K562 (cell line): ENCODE data around the gene PDGFD. TPM values are rescaled to one million over a fixed set of nuclear protein-coding genes. Genes with fewer than 3 reads are reported as not detected.

ENCODE experiments used
- ATAC-seq: fragments of 200-7000 bp; cut with Tn5 transposase; 3 replicates; pipeline ENCODE4 v1.9.1; 2020; ENCODE audit warnings: moderate library complexity
- BruUV-seq: library from RNA; stranded (reverse); fragments of 400-500 nt; replicated peaks from 2 replicates; lab custom pipeline; 2021; lab: Mats Ljungman, UMichigan
- CTCF ChIA-PET: fragments of 300-600 bp; formaldehyde crosslinking; extraction: SDS; loops from one replicate; lab custom pipeline; 2021; ENCODE audit warnings: low intra/inter-chr PET ratio; lab: Yijun Ruan, JAX
- POLR2A ChIA-PET: fragments of 300-600, 350-650 bp; sonication (Branson Sonifier 250); formaldehyde crosslinking; extraction: SDS; loops from one replicate; lab custom pipeline; 2021; ENCODE audit warnings: antibody characterized with exemption, inconsistent platforms; lab: Yijun Ruan, JAX
- DNase-seq, 4 experiments: peaks; one replicate each; pipeline versions ENCODE4 v3.0.0 to v3.0.0-alpha.2; 2011 to 2018; ENCODE audit warnings: low spot score in 3 of 4, mixed read lengths in 3 of 4; ENCODE audit errors: extremely low read depth in 1 of 4
- FAIRE-seq: peaks from 2 replicates; lab custom pipeline; 2011; peaks lifted over from hg19 to GRCh38; lab: Jason Lieb, UNC
- H2AFZ ChIP-seq: 2 replicates; pipeline ENCODE4 v1.6.0; 2011; ENCODE audit warnings: low read depth, low read length, control low read depth, inconsistent platforms
- H3K27ac ChIP-seq: fragments of 200-600 bp; 3 replicates; pipeline ENCODE4 v1.8.0; 2011; ENCODE audit warnings: low read depth, mild to moderate bottlenecking, control low read depth, inconsistent platforms, low read length, moderate library complexity, mixed read lengths; ENCODE audit errors: extremely low read depth
- H3K27me3 ChIP-seq, 2 experiments: fragments of 300-600 bp in 1 of 2; 2 replicates in 1 of 2; 3 replicates in 1 of 2; pipeline versions ENCODE4 v1.6.0 to v1.8.0; 2011; ENCODE audit warnings: inconsistent platforms in 2 of 2, low read length in 2 of 2, mild to moderate bottlenecking in 1 of 2, mixed read lengths in 1 of 2, moderate library complexity in 1 of 2; ENCODE audit not compliant: control insufficient read depth in 2 of 2, insufficient read depth in 2 of 2
- H3K36me3 ChIP-seq: fragments of 300-600 bp; 3 replicates; pipeline ENCODE4 v1.8.0; 2011; ENCODE audit warnings: mild to moderate bottlenecking, low read length, inconsistent platforms; ENCODE audit not compliant: control insufficient read depth, insufficient read depth
- H3K4me1 ChIP-seq, 2 experiments: fragments of 200-600 bp in 1 of 2; replicated peaks in 1 of 2; 2 replicates in 1 of 2; 3 replicates in 1 of 2; pipeline versions ENCODE4 v1.5.1 to v1.8.0; 2011; ENCODE audit warnings: inconsistent platforms in 2 of 2, low read length in 2 of 2, mild to moderate bottlenecking in 1 of 2, mixed read lengths in 1 of 2, moderate library complexity in 1 of 2; ENCODE audit not compliant: control insufficient read depth in 2 of 2, insufficient read depth in 2 of 2
- H3K4me2 ChIP-seq: 2 replicates; pipeline ENCODE4 v1.6.1; 2011; ENCODE audit warnings: low read length, control low read depth, inconsistent platforms, mixed read lengths; ENCODE audit not compliant: insufficient read depth
- H3K4me3 ChIP-seq: fragments of 200-600 bp; sonication (generic), shearing (Covaris generic); 2 replicates; pipeline ENCODE4 v1.5.1; 2016; ENCODE audit warnings: control low read depth, inconsistent platforms
- H3K79me2 ChIP-seq: fragments of 200-600 bp; 3 replicates; pipeline ENCODE4 v1.8.0; 2011; ENCODE audit warnings: low read length, inconsistent platforms; ENCODE audit not compliant: control insufficient read depth, insufficient read depth
- H3K9ac ChIP-seq, 2 experiments: 2 replicates each; pipeline versions ENCODE4 v1.6.0 to v1.6.1; 2011; ENCODE audit warnings: low read depth in 2 of 2, low read length in 2 of 2, control low read depth in 1 of 2, inconsistent platforms in 1 of 2, mild to moderate bottlenecking in 1 of 2, mixed read lengths in 1 of 2; ENCODE audit not compliant: insufficient read depth in 1 of 2
- H3K9me1 ChIP-seq: one replicate; pipeline ENCODE4 v1.6.0; 2011; ENCODE audit warnings: inconsistent platforms, mild to moderate bottlenecking, low read length, moderate library complexity; ENCODE audit not compliant: control insufficient read depth, insufficient read depth
- H3K9me3 ChIP-seq: replicated peaks from 2 replicates; pipeline ENCODE4 v1.5.1; 2011; ENCODE audit warnings: low read depth, low read length, inconsistent platforms; ENCODE audit not compliant: control insufficient read depth, insufficient read depth
- H4K20me1 ChIP-seq: replicated peaks from 2 replicates; pipeline ENCODE4 v1.6.1; 2011; ENCODE audit warnings: low read length, inconsistent platforms, mixed read lengths; ENCODE audit not compliant: control insufficient read depth, insufficient read depth
- HNRNPUL1 ChIP-seq: fragments of 200-400 bp; formaldehyde crosslinking; IDR thresholded peaks from 2 replicates; pipeline ENCODE4 v1.6.1; 2017; ENCODE audit warnings: low read length
- RERE ChIP-seq: sonication (generic); formaldehyde crosslinking; IDR thresholded peaks from 2 replicates; pipeline ENCODE4 v1.8.0; 2023; ENCODE audit warnings: missing genetic modification reagents, mild to moderate bottlenecking, borderline replicate concordance
- REST ChIP-seq, 2 experiments: fragments of 450-650 bp; formaldehyde crosslinking in 1 of 2; IDR thresholded peaks; 2 replicates each; pipeline versions ENCODE4 v1.4.0 to v1.6.1; 2014 to 2020; ENCODE audit warnings: mild to moderate bottlenecking in 2 of 2, borderline replicate concordance in 1 of 2, low read depth in 1 of 2
- STAG1 ChIP-seq: sonication (generic); formaldehyde crosslinking; IDR thresholded peaks from 2 replicates; pipeline ENCODE4 v1.5.0; 2020; ENCODE audit warnings: missing genetic modification reagents, borderline replicate concordance
- ZNF785 ChIP-seq: fragments of 250-450 bp; sonication (Bioruptor Pico); IDR thresholded peaks from 2 replicates; pipeline ENCODE4 v1.4.0; 2020; ENCODE audit warnings: mild to moderate bottlenecking
- WGBS: fragments of 100-300 bp; shearing (Covaris generic); methylation state at CpG from one replicate; pipeline ENCODE4 v1.1.6; 2016; ENCODE audit warnings: low coverage, mixed read lengths; ENCODE audit not compliant: insufficient coverage; ENCODE audit errors: missing lambda C conversion rate; 5-methylcytosine and 5-hydroxymethylcytosine counted together
- in situ Hi-C: fragments of 300-500 bp; cut with MboI; formaldehyde crosslinking; loops from 4 replicates; pipeline ENCODE4 v1.15.0; 2018; ENCODE audit warnings: inconsistent platforms, mixed read lengths
- intact Hi-C: fragments of 100-400 bp; cut with micrococcal nuclease; formaldehyde crosslinking; loops from 2 replicates; pipeline ENCODE4 v1.14.2; 2022
- polyA plus RNA-seq, 8 experiments: library from polyadenylated mRNA; depleted of rRNA in 4 of 8; stranded (reverse) in 5 of 8; unstranded in 3 of 8; fragments of >200 nt; fragmentation: Nextera tagmentation in 2 of 8; fragmentation: Illumina TruSeq in 1 of 8; extraction: Ambion mirVana in 2 of 8; extraction: Trizol in 1 of 8; gene quantifications; 2 replicates each; pipeline versions ENCODE4 v1.2.1 to v1.2.3, GENCODE V29; 2011 to 2014; ENCODE audit warnings: inconsistent platforms in 1 of 8, missing spikeins in 1 of 8
- total RNA-seq, 7 experiments: library from RNA; depleted of rRNA in 6 of 7; stranded (reverse); fragments of >200 nt in 6 of 7; fragmentation: Illumina TruSeq in 2 of 7; extraction: Trizol in 2 of 7; gene quantifications; 2 replicates each; pipeline versions ENCODE4 v1.2.1 to v1.2.3, GENCODE V29; 2011 to 2021; ENCODE audit warnings: low replicate concordance in 1 of 7
- TF ChIP-seq, protein P1 (sequence below): fragments of 250-450 bp; sonication (Bioruptor Pico); IDR thresholded peaks from 2 replicates; pipeline ENCODE4 v1.5.0; 2021

PDGFD gene
- total and polyA plus RNA-seq, 9 of the 15 experiments (the other 6 are each of a cell fraction or from before 2014, with no cell fraction given): 0.11 TPM; not detected in 8

- ChIA-PET POLR2A (no interaction called here), CTCF (no interaction called here)
- Histone ChIP-seq H3K79me2 (no peaks in the 10 kb centered on the region), H3K27me3 (no peaks in the 10 kb centered on the region), H4K20me1 (no peaks in the 10 kb centered on the region), H2AFZ (no peak overlapping the region), H3K36me3 (no peaks in the 10 kb centered on the region), H3K4me2 (no peak overlapping the region), H3K9me1 (no peaks in the 10 kb centered on the region), H3K4me1 (no peaks in the 10 kb centered on the region), H3K9ac (no peak overlapping the region), H3K4me3 (no peak overlapping the region), H3K27ac (no peak overlapping the region), H3K9me3 (no peaks in the 10 kb centered on the region)
- in situ Hi-C loops (no loop called here), intact Hi-C loops (no loop called here)
- no TSS peak for BruUV-seq
- FAIRE-seq: no peak
- no peak for DNase-seq
- ATAC-seq: no peak
- 0% methylated on average over 4 of the region's 4 CpGs for whole genome bisulfite sequencing
- TF ChIP-seq RERE (CRISPR knock-in tag) (no peak), ZNF785 (no peak), HNRNPUL1 (no peak), REST (IDR thresholded peaks at IDR 0.05; ENCODE audit: borderline replicate concordance) (no peak), REST (CRISPR knock-in tag; IDR thresholded peaks at IDR 0.05; ENCODE audit: low read depth) (no peak), STAG1 (no peak)
- TF ChIP-seq, protein P1, sequence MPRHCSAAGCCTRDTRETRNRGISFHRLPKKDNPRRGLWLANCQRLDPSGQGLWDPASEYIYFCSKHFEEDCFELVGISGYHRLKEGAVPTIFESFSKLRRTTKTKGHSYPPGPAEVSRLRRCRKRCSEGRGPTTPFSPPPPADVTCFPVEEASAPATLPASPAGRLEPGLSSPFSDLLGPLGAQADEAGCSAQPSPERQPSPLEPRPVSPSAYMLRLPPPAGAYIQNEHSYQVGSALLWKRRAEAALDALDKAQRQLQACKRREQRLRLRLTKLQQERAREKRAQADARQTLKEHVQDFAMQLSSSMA (CRISPR knock-in tag): no peak
These were observed 43.0 kb upstream of the PDGFD start for GRCh38 chr11:104206936-104207335.
